Effector memory CD8-positive, alpha-beta T cell (primary cell): ENCODE data around the gene GPR160.

Experiments
- ATAC-seq: fragments of 150-1000 bp; cut with Tn5 transposase; replicated peaks from 2 replicates; pipeline ENCODE4 v1.10.0; 2021; ENCODE audit warnings: mild to moderate bottlenecking, moderate library complexity
- DNase-seq, 3 experiments: peaks; one replicate each; pipeline ENCODE4 v3.0.0; 2021
- H3K27ac Mint-ChIP-seq, 2 donors: one replicate each; pipeline ENCODE4 v1.8.0; 2022; ENCODE audit warnings: mild to moderate bottlenecking in 2 of 2, mixed read lengths in 2 of 2, moderate library complexity in 2 of 2
- H3K27me3 Mint-ChIP-seq, 2 donors: one replicate each; pipeline ENCODE4 v1.8.0; 2022; ENCODE audit warnings: mixed read lengths in 2 of 2
- H3K36me3 Mint-ChIP-seq: one replicate; pipeline ENCODE4 v1.8.0; 2022; ENCODE audit warnings: mild to moderate bottlenecking, moderate library complexity, mixed read lengths; ENCODE audit not compliant: insufficient read depth
- H3K4me1 Mint-ChIP-seq, 2 donors: one replicate each; pipeline ENCODE4 v1.8.0; 2022; ENCODE audit warnings: low read depth in 2 of 2, mixed read lengths in 2 of 2
- H3K4me3 Mint-ChIP-seq, 2 donors: one replicate each; pipeline ENCODE4 v1.8.0; 2022; ENCODE audit warnings: mild to moderate bottlenecking in 2 of 2, mixed read lengths in 2 of 2, moderate library complexity in 2 of 2
- H3K9me3 Mint-ChIP-seq, 2 donors: one replicate each; pipeline ENCODE4 v1.8.0; 2022; ENCODE audit warnings: mixed read lengths in 2 of 2
- total RNA-seq, 9 experiments: gene quantifications; one replicate each; lab custom pipeline; 2026; lab: John Stamatoyannopoulos, UW

GPR160 gene
- total RNA-seq, result 2.7 to 6.5 (median 3.1) reads per million in 9 experiments

GRCh38 chr3:170037463-170038433, at the start of gene GPR160:
Gene GPR160 (plus strand): TSS chr3:170037995. CDS start chr3:170083973, 45,978 bp downstream.
- DNase-seq (peak; percentile 76 to 79 (median 77)), ATAC-seq (peak; percentile 76)
- Mint-ChIP-seq H3K27ac (peak within 1 kb of the TSS; percentile 41 to 49), H3K9me3 (no peaks in the 10 kb centered on the region), H3K27me3 (no peaks in the 10 kb centered on the region), H3K4me1 (peaks cover 13 to 19% of the 10 kb centered on the region in 2 donors), H3K36me3 (peaks cover 15% of the 10 kb centered on the region), H3K4me3 (peak within 1 kb of the TSS; percentile 81)

GRCh38 chr3:169990431-169990830, 47.4 kb upstream of the GPR160 start:
- Mint-ChIP-seq H3K27me3 (no peaks in the 10 kb centered on the region), H3K9me3 (no peaks in the 10 kb centered on the region), H3K27ac (no peak overlapping the region), H3K4me1 (peaks cover 0 to 3% of the 10 kb centered on the region in 2 donors), H3K36me3 (peaks cover 36% of the 10 kb centered on the region), H3K4me3 (no peak overlapping the region)
- DNase-seq, result no peak
- ATAC-seq, result no peak

GRCh38 chr3:169992156-169992555, 45.6 kb upstream of the GPR160 start:
- DNase-seq (no peak), ATAC-seq (no peak)
- Mint-ChIP-seq H3K4me1 (peaks cover 2 to 3% of the 10 kb centered on the region in 2 donors), H3K9me3 (no peaks in the 10 kb centered on the region), H3K27ac (no peak overlapping the region), H3K4me3 (no peak overlapping the region), H3K36me3 (peaks cover 23% of the 10 kb centered on the region), H3K27me3 (no peaks in the 10 kb centered on the region)

GRCh38 chr3:169992781-169993180, 45.0 kb upstream of the GPR160 start:
- Mint-ChIP-seq H3K4me1 (peaks cover 2 to 3% of the 10 kb centered on the region in 2 donors), H3K27ac (no peak overlapping the region), H3K27me3 (no peaks in the 10 kb centered on the region), H3K4me3 (no peak overlapping the region), H3K9me3 (no peaks in the 10 kb centered on the region), H3K36me3 (peaks cover 20% of the 10 kb centered on the region)
- DNase-seq (no peak), ATAC-seq (no peak)

GRCh38 chr3:169993761-169994160, 44.0 kb upstream of the GPR160 start:
- ATAC-seq (no peak), DNase-seq (no peak)
- Mint-ChIP-seq H3K4me3 (no peak overlapping the region), H3K9me3 (no peaks in the 10 kb centered on the region), H3K27me3 (no peaks in the 10 kb centered on the region), H3K27ac (no peak overlapping the region), H3K4me1 (peaks cover 2 to 3% of the 10 kb centered on the region in 2 donors), H3K36me3 (peaks cover 13% of the 10 kb centered on the region)

- no peak overlapping the region for H3K27ac Mint-ChIP-seq
- peaks cover 7% of the 10 kb centered on the region for H3K36me3 Mint-ChIP-seq
- H3K27me3 Mint-ChIP-seq, result no peaks in the 10 kb centered on the region
- ATAC-seq (no peak), DNase-seq (no peak)
- H3K4me3 Mint-ChIP-seq, result no peak overlapping the region
- no peaks in the 10 kb centered on the region for H3K9me3 Mint-ChIP-seq
- peaks cover 2% of the 10 kb centered on the region in 2 donors for H3K4me1 Mint-ChIP-seq
Measured at GRCh38 chr3:169996063-169996462, 41.7 kb upstream of the GPR160 start.

- H3K4me3 Mint-ChIP-seq, result no peak overlapping the region
- ATAC-seq, result no peak
- no peaks in the 10 kb centered on the region for H3K36me3 Mint-ChIP-seq
- no peaks in the 10 kb centered on the region for H3K9me3 Mint-ChIP-seq
- peak overlapping the region; percentile 8 to 60 for H3K27ac Mint-ChIP-seq
- DNase-seq, result no peak
- H3K4me1 Mint-ChIP-seq, result peaks cover 5% of the 10 kb centered on the region in 2 donors
- H3K27me3 Mint-ChIP-seq, result no peaks in the 10 kb centered on the region
Measured at GRCh38 chr3:169998668-169999131, 39.1 kb upstream of the GPR160 start.

GRCh38 chr3:169999433-169999832, 38.4 kb upstream of the GPR160 start:
- H3K27ac Mint-ChIP-seq, result no peak overlapping the region
- ATAC-seq (no peak), DNase-seq (no peak)
- H3K9me3 Mint-ChIP-seq, result no peaks in the 10 kb centered on the region
- H3K36me3 Mint-ChIP-seq, result no peaks in the 10 kb centered on the region
- peaks cover 5% of the 10 kb centered on the region in 2 donors for H3K4me1 Mint-ChIP-seq
- no peaks in the 10 kb centered on the region for H3K27me3 Mint-ChIP-seq
- no peak overlapping the region for H3K4me3 Mint-ChIP-seq

GRCh38 chr3:170000051-170000450, 37.7 kb upstream of the GPR160 start:
- Mint-ChIP-seq H3K9me3 (no peaks in the 10 kb centered on the region), H3K4me3 (no peak overlapping the region), H3K27me3 (no peaks in the 10 kb centered on the region), H3K36me3 (no peaks in the 10 kb centered on the region), H3K4me1 (peaks cover 5% of the 10 kb centered on the region in 2 donors), H3K27ac (peak overlapping the region in 1 of 2 donors; percentile 58)
- DNase-seq, result no peak
- ATAC-seq, result no peak

GRCh38 chr3:170002231-170002630, 35.6 kb upstream of the GPR160 start:
- ATAC-seq (no peak), DNase-seq (no peak)
- Mint-ChIP-seq H3K36me3 (no peaks in the 10 kb centered on the region), H3K4me3 (no peak overlapping the region), H3K27me3 (no peaks in the 10 kb centered on the region), H3K27ac (peak overlapping the region in 1 of 2 donors; percentile 6), H3K9me3 (no peaks in the 10 kb centered on the region), H3K4me1 (peaks cover 10 to 11% of the 10 kb centered on the region in 2 donors)

GRCh38 chr3:170002879-170003278, 34.9 kb upstream of the GPR160 start:
- ATAC-seq (no peak), DNase-seq (no peak)
- no peaks in the 10 kb centered on the region for H3K36me3 Mint-ChIP-seq
- H3K27ac Mint-ChIP-seq, result peak overlapping the region in 1 of 2 donors; percentile 4
- no peaks in the 10 kb centered on the region for H3K27me3 Mint-ChIP-seq
- H3K9me3 Mint-ChIP-seq, result no peaks in the 10 kb centered on the region
- H3K4me3 Mint-ChIP-seq, result no peak overlapping the region
- H3K4me1 Mint-ChIP-seq, result peaks cover 12% of the 10 kb centered on the region in 2 donors

GRCh38 chr3:170003881-170004356, 33.9 kb upstream of the GPR160 start:
- Mint-ChIP-seq H3K36me3 (no peaks in the 10 kb centered on the region), H3K4me3 (no peak overlapping the region), H3K4me1 (peaks cover 12% of the 10 kb centered on the region in 2 donors), H3K27me3 (no peaks in the 10 kb centered on the region), H3K9me3 (no peaks in the 10 kb centered on the region), H3K27ac (no peak overlapping the region)
- DNase-seq (no peak), ATAC-seq (no peak)

GRCh38 chr3:170007031-170007663, 30.6 kb upstream of the GPR160 start:
- ATAC-seq, result peak; percentile 80

More at GRCh38 chr3:170007031-170007663, 30.6 kb upstream of the GPR160 start:
- no peaks in the 10 kb centered on the region for H3K9me3 Mint-ChIP-seq
- H3K4me1 Mint-ChIP-seq, result peaks cover 12% of the 10 kb centered on the region in 2 donors
- peaks cover 5 to 9% of the 10 kb centered on the region in 2 donors for H3K27me3 Mint-ChIP-seq
- no peak overlapping the region for H3K4me3 Mint-ChIP-seq
- DNase-seq, result peak; percentile 3 to 12 (median 5)
- H3K36me3 Mint-ChIP-seq, result no peaks in the 10 kb centered on the region
- peak overlapping the region; percentile 2 to 47 for H3K27ac Mint-ChIP-seq
